NB4 (cell line): ENCODE data around the gene TRIM38.

Source experiments
- CTCF ChIP-seq: IDR thresholded peaks from one replicate; pipeline ENCODE4 v1.5.1; 2012; ENCODE audit warnings: low read depth, low read length
- MAX ChIP-seq: IDR thresholded peaks from 2 replicates; pipeline ENCODE4 v1.6.1; 2011; ENCODE audit warnings: low read depth, low read length
- MYC ChIP-seq: IDR thresholded peaks from 2 replicates; pipeline ENCODE4 v1.6.1; 2011; ENCODE audit warnings: low read depth, low read length
- POLR2A ChIP-seq: IDR thresholded peaks from 2 replicates; pipeline ENCODE4 v1.6.1; 2011; ENCODE audit warnings: mild to moderate bottlenecking; ENCODE audit not compliant: insufficient read length; ENCODE audit errors: extremely low read depth

GRCh38 chr6:25959890-25960536 is 2.6 kb upstream of the TRIM38 start:
- TF ChIP-seq MAX, result no peak
- TF ChIP-seq CTCF, result no peak
- no peak for TF ChIP-seq MYC
- no peak for TF ChIP-seq POLR2A
